Measurements from ENCODE around the gene HNF4A.
"Not testable (repeated sequence)": the region's sequence is repeated elsewhere in the genome, so short reads cannot be mapped to it uniquely, and the experiment has no call there.

HNF4A gene

DNA sequence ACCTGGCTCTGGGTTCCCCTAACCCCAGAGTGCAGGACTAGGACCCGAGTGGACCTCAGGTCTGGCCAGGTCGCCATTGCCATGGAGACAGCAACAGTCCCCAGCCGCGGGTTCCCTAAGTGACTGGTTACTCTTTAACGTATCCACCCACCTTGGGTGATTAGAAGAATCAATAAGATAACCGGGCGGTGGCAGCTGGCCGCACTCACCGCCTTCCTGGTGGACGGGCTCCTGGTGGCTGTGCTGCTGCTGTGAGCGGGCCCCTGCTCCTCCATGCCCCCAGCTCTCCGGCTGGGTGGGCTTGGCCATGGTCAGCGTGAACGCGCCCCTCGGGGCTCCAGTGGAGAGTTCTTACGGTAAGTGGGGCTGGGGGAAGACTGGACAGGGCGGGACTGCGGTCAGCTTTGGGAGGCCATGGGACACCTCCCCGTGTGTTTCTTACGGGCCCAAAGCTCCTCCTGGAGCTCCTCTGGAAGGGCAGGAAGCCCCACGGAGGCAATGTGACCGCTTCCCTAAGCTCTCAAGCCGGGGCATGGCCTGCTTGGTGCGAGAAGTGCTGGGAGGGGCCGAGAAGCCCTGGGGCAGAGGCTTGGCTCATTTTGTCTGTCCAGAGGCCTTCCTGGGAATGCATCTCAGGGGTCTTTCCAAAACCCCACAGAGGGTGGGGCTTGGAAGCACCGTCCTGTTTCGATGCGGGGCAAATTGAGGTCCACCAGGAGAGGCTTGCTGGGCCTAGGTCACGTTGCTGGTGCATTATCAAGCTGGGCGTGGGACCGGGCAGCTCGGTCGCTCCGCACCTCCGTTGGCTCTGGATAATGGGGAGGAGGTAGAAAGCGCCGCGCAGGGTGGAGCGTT lies at the start of gene HNF4A:
Gene HNF4A, plus strand, starts transcription at position 202 of the 855 bp plus-strand sequence. Its CDS starts 106 bp downstream, at position 308.
- DNase-seq (ENCODE audit: low read depth), result no peak

DNA sequence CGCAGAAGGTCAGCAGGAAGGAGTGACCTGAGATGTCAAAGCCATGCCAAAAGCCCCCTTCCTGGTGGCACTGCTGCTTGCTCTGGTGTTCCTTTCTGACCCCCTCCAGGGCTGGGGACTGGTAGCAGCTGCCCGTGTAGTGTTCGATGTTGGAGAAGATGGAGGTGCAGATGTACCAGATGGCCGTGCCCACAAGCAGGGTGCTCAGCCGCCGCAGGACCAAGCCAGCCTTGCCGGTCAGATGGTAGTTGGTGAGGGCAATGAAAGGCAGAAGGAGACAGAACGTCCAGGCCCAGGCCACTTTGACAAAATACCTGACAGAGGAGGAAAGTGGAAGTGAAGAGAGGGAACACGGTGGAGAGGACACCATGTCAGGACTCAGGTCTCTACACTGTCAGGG lies 48.6 kb upstream of the HNF4A start:
- no peak for DNase-seq (ENCODE audit: low read depth)

GRCh38 chr20:44309763-44310663 lies 45.5 kb upstream of the HNF4A start:
- DNase-seq (ENCODE audit: low read depth), result no peak

DNA sequence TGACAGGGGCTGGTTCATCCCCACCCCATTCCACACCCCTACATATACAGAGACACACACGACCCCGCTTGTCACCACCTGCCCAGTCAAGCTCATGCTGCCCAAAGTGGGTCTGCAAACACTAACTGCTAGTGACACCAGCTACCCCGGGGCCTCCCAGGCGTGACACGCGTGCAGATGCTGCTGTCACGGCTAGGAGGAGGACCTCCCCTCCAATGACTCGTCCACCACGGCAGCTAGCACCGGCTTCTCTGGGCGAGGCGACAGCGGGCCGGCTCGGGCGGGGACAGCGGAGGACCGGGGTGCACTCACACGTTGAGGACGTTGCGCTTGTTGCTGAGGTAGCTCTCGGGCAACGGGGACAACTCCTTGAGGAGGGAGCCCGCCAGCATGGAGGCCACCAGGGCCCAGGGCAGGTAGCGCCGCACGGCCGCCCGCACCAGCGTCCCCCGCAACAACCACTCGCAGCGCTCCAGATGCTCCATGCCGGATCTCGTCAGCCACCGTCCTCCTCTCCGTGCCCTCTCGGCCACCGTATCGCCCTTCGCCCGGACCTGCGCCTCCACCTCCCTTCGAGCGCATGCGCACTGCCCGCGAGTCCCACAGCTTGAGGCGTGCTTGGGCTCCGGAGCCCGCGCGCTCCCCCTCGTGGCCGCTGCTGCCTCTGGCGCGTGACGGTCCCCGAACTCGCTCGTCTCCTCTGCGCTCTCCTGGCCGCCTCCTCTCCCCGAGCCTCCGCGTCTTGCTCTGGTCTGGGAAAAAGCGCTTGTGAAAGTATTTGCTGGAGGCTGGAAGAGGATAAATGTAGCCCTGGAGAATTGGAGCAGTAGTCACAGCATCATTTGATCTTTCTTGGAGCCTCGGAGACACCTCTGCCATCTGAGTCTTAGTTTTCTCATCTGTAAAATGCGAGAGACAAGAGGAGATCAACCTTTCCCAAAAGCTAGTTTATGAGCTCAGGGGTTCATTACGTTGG lies 44.5 kb upstream of the HNF4A start, which contains the start of gene FITM2:
Gene FITM2, minus strand, starts transcription at position 539 of the 976 bp plus-strand sequence. Its CDS starts 54 bp downstream, at position 485.
- DNase-seq (ENCODE audit: low read depth), result peak; percentile 97

DNA sequence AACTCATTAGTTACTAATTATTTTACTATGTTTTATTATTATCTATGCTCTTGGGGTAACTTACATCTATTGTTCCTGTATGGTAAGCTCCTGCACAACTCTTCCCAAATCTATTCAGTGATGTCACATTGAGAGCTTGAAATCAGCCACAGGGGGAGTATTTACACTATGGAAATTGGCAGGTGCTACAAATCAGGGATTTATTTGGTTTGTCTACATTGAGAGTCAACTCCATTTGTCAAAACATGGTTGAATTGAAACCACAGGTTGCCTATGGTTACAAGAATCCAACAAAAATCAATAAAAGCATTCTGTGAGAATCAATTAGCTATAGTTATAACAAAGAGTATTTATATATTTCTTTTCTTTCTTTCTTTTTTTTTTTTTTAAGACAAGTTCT lies 40.6 kb upstream of the HNF4A start:
- no peak for DNase-seq (ENCODE audit: low read depth)

GRCh38 chr20:44319839-44320422 lies 35.6 kb upstream of the HNF4A start:
- no peak for DNase-seq (ENCODE audit: low read depth)

DNA sequence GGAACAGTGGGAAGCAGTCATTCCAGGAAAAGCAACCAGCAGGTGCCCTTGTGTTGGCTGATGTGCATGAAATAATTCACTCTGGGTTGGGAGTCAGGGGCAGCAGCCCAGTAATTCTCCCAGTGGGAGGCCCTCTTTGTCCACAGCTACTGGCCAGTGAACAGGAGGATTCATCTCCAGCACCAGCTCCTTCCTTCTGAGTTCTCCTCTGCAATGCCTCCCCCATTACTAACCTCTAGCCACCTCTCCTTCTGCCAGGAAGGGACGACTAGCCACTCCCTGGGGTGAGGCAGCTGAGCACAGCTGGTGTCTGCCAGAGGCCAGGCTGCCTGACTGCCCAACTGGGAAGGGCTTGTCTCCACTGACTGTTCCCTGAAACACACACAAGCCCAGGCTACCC lies 31.2 kb upstream of the HNF4A start:
- no peak for DNase-seq (ENCODE audit: low read depth)

DNA sequence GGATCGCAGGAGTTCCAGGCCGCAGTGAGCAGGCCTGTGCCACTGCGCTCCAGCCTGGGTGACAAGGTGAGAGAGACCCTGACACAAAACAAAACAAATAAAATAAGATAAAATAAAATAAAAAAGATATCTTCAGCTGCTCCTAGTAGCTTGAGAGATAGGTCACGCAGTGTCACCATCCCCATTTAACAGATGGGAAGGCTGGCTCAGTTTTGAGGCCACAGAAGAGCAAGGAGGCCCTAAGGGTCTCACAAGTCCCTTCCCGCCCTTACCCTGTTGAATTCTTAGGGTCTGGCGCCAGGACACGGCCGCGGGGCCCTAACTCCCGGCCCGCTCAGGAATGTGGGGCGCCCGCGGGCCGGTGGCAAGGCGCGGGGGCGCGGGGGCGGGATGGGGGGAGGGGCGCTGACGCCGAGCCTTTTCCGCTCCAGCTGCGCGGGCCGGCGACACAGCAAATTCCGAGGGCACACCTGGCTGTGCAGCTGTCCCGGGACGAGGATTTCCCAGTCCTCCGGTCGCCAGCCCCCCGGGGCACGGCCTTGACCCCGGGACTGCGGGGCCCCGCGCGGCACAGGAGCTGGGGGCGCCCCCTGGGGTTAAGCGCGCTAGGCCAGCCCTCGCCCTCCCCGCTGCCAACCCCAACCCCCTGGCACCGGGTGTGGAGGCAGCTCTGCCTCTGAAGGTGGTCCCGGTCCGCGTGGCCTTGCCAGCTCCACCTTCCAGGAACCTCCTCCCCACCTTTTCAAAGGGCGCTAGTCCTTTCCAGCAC lies 28.9 kb upstream of the HNF4A start:
- DNase-seq (ENCODE audit: low read depth), result peak; percentile 7

DNA sequence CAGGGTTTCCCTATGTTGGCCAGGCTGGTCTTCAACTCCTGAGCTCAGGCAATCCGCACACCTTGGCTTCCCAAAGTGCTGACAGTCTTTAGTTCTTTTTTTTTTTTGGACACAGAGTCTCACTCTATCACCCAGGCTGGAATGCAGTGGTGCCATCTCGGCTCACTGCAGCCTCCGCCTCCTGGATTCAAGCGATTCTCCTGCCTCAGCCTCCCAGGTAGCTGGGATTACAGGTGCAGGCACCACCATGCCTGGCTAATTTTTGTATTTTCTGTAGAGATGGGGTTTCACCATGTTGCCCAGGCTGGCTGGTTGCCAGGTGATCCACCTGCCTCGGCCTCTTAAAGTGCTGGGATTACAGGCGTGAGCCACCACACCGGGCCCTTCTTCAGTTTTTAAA lies 27.8 kb upstream of the HNF4A start:
- DNase-seq (ENCODE audit: low read depth), result not testable (repeated sequence)

GRCh38 chr20:44328428-44328827 lies 27.1 kb upstream of the HNF4A start:
- no peak for DNase-seq (ENCODE audit: low read depth)

DNA sequence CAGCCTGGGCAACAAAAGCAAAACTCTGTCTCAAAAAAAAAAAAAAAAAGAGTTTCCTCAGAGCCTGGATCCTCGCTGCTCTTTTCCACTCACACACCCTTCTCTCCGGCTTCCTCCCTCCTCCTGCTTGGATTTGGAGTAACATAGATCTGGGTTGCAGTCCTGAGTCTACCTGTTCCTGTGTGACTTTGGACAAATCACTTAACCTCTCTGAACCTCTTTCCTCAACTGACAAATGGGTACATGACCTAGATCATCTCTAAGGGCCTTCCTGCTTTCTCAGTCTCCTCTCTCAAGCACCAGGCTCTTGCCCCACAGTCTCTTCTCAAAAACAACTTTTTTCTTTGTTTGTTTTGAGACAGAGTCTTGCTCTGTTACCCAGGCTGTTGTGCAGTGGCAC lies 24.3 kb upstream of the HNF4A start:
- DNase-seq (ENCODE audit: low read depth), result no peak

DNA sequence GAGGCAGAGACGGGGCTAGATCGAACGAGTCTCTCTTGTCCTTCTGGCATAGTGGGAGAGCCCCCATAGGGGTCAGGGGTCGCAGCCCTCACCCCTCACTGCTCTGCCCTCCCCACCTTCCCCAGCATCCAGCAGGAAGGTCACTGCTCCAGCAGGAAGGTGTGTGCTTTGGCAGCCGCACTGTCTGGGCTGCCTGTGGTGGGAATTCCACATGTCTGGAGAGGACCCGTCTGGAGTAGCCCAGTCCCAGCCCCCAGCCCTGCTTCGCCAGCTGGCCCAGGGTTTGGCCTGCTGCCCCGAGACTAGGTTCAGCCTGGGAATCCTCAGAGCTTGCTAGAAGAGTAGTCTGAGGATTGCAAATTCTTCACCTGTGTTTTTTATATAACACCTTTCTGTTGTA lies 21.2 kb upstream of the HNF4A start:
- no peak for DNase-seq (ENCODE audit: low read depth)

DNA sequence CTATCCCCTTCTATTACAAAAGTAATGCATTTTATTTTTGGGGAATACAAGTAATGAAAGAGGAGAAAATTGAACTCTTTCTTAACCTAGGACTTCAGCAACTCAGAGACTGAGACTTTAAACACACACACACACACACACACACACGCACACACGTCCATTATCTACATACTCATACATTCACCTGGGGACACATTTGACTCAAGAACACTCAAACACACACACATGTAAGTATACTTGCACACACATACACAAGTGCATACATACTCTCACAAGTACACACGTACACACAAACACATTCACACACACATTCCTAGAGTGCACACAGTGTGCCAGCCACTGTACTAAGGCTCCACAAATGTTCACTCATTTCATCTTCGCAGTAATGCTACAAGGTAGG lies 20.8 kb upstream of the HNF4A start:
- no peak for DNase-seq (ENCODE audit: low read depth)

- no peak for DNase-seq (ENCODE audit: low read depth)
These were observed 19.8 kb upstream of the HNF4A start for GRCh38 chr20:44335675-44336074.

GRCh38 chr20:44336086-44336485 lies 19.4 kb upstream of the HNF4A start:
- no peak for DNase-seq (ENCODE audit: low read depth)

DNA sequence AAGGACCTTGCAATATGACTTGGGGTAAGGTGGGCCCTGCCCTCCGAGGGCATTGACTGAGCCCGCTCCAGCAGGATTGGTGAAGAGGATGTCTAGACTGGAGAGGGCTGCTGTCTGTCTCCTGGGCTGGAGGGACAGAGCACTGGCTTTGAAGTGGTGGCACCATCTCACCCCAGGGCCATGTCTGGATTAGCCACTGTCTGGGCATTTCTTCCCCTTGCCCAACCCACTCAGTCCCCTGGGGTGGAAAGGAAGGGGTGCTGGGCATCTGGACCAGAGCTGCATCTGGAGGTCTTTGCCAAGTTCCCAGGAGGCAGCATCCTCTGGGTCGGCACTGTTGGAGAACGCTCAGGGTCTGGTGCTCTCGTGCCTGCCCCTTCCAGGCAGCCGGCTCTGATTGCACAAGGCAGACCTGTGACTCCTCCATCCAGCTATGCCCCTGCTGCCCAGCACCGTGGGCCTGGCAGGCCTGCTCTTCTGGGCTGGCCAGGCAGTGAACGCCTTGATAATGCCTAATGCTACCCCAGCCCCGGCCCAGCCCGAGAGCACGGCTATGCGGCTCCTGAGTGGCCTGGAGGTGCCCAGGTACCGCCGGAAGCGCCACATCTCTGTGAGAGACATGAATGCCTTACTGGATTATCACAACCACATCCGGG lies 18.6 kb upstream of the HNF4A start, which contains the start of gene R3HDML:
Gene R3HDML, plus strand, starts transcription at position 319 of the 656 bp plus-strand sequence. Its CDS starts 115 bp downstream, at position 434.
- no peak for DNase-seq (ENCODE audit: low read depth)

DNA sequence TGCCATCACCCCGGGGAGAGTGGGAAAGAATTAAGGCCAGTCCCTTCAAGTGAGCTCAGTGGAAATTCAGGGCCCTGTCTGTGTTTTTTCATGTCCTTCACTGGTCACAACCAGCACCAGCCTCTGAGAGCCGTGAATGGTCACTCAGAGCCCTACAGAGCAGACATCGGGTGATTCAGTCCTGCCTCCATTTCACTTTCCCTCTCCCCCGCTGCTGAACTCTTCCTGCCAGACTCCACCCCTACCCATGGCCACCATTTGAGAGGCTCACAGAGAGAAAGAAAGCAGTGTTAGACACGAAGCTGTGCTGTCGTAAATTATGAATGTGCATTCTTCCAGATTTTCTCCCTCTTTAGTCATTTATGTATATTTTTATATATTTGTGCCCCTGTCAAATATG lies 13.3 kb upstream of the HNF4A start:
- DNase-seq (ENCODE audit: low read depth), result no peak

DNA sequence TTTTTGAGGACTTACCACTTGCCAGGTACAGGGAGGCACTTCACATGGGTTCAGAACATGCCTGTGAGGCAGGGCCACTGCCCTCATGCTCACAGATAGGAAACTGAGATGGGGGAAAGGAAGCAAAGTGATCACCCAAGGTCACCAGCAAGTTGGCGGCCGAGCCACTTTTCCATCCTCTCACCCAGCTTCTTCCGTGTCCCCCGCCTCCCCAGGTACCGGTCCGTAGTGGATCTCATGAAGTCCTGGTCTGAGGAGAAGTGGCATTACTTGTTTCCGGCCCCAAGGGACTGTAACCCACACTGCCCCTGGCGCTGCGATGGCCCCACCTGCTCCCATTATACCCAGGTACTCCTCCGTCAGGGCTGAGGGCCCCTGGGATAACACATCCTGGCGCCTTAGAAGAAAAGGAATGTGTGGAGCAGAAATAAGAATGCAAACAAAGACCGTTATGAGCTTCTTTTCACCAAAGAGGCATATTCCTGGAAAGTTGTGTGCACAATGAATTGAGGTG lies 12.3 kb upstream of the HNF4A start:
- no peak for DNase-seq (ENCODE audit: low read depth)

GRCh38 chr20:44344723-44345122 lies 10.8 kb upstream of the HNF4A start:
- DNase-seq (ENCODE audit: low read depth), result no peak

- DNase-seq (ENCODE audit: low read depth), result no peak
These were observed 10.4 kb upstream of the HNF4A start for GRCh38 chr20:44345147-44345546.

Measured in activated T-cell treated with anti-CD3 and anti-CD28 coated beads for 24 hours (primary cell).